ENCODE measurements around the gene MX1.

DNA sequence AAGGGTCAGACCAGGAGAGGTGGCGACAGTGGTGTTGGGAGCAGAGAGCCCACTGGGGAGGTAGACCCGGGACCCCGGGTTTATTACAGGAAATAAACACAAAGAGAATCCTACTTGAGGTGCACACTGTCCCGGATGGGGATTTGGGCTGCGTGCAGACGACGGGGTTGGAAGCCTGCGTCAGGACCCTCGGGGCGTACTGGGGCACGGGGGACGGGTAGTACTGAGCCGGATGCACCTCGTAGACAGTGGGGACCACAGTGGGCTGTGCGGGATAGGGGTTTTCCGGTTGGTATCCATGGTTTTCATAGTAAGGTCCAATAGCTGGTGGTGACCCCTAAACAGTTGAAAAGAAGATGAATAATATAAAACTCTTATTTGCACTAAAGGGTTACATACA, 68.2 kb downstream of the MX1 start:
- TF ChIP-seq CTCF (IDR thresholded peaks at IDR 0.05) (no peak), EP300 (IDR thresholded peaks at IDR 0.05) (no peak)
